Activated CD8-positive, alpha-beta T cell treated with anti-CD3 and anti-CD28 coated beads for 36 hours (primary cell): ENCODE measurements around the gene PAH. TPM values are rescaled to one million over a fixed set of nuclear protein-coding genes. Genes with fewer than 3 reads are reported as not detected.

Source experiments
- ATAC-seq: fragments of 200-7000 bp; cut with Tn5 transposase; one replicate; pipeline ENCODE4 v1.10.0; 2021; ENCODE audit warnings: mild to moderate bottlenecking, moderate library complexity
- CTCF ChIA-PET: fragments of 350-600 bp; sonication (Branson Sonifier 250); formaldehyde crosslinking; loops from one replicate; lab custom pipeline; 2021; ENCODE audit warnings: antibody characterized with exemption; lab: Charles Lee
- POLR2A ChIA-PET: fragments of 350-600 bp; sonication (Branson Sonifier 250); formaldehyde crosslinking; loops from one replicate; lab custom pipeline; 2021; ENCODE audit warnings: antibody characterized with exemption; lab: Charles Lee
- DNase-seq: peaks from one replicate; pipeline ENCODE4 v3.0.0-alpha.2; 2020
- H3K27ac Mint-ChIP-seq: one replicate; pipeline ENCODE4 v1.8.0; 2021; ENCODE audit warnings: mild to moderate bottlenecking, mixed read lengths
- H3K27me3 Mint-ChIP-seq: one replicate; pipeline ENCODE4 v1.8.0; 2021; ENCODE audit warnings: mixed read lengths
- H3K36me3 Mint-ChIP-seq: one replicate; pipeline ENCODE4 v1.8.0; 2021; ENCODE audit warnings: low read depth, mixed read lengths
- H3K4me1 Mint-ChIP-seq: one replicate; pipeline ENCODE4 v1.8.0; 2021; ENCODE audit warnings: low read depth, mixed read lengths
- H3K4me3 Mint-ChIP-seq: one replicate; pipeline ENCODE4 v1.8.0; 2021; ENCODE audit warnings: mild to moderate bottlenecking, moderate library complexity, mixed read lengths
- H3K9me3 Mint-ChIP-seq: one replicate; pipeline ENCODE4 v1.8.0; 2021; ENCODE audit warnings: mixed read lengths
- intact Hi-C: fragments of 100-400 bp; cut with micrococcal nuclease; formaldehyde crosslinking; loops from one replicate; pipeline ENCODE4 v1.10.0; 2022
- total RNA-seq, 2 experiments: library from RNA; stranded (reverse); gene quantifications; one replicate each; pipeline ENCODE4 v1.2.3, GENCODE V29; 2021
- TF ChIP-seq, protein P1 (sequence below): fragments of 200-600 bp; IDR thresholded peaks from one replicate; pipeline ENCODE4 v1.8.0; 2022; ENCODE audit warnings: antibody characterized with exemption, mild to moderate bottlenecking

Gene PAH
- total RNA-seq, 2 experiments from 2014 or later, result not detected

- ChIA-PET POLR2A (no interaction called here), CTCF (interaction anchor here (2.1 kb wide), 1 partner anchor 14 kb away, joined by 5 read pairs; no protein-coding TSS in a partner anchor)
- no peak overlapping the region for H3K4me3 Mint-ChIP-seq
- H3K9me3 Mint-ChIP-seq, result no peaks in the 10 kb centered on the region
- intact Hi-C loops, result no loop called here
- TF ChIP-seq, protein P1, sequence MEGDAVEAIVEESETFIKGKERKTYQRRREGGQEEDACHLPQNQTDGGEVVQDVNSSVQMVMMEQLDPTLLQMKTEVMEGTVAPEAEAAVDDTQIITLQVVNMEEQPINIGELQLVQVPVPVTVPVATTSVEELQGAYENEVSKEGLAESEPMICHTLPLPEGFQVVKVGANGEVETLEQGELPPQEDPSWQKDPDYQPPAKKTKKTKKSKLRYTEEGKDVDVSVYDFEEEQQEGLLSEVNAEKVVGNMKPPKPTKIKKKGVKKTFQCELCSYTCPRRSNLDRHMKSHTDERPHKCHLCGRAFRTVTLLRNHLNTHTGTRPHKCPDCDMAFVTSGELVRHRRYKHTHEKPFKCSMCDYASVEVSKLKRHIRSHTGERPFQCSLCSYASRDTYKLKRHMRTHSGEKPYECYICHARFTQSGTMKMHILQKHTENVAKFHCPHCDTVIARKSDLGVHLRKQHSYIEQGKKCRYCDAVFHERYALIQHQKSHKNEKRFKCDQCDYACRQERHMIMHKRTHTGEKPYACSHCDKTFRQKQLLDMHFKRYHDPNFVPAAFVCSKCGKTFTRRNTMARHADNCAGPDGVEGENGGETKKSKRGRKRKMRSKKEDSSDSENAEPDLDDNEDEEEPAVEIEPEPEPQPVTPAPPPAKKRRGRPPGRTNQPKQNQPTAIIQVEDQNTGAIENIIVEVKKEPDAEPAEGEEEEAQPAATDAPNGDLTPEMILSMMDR, result no peak
- peaks cover 3% of the 10 kb centered on the region for H3K27me3 Mint-ChIP-seq
- DNase-seq, result no peak
- ATAC-seq, result no peak
- H3K36me3 Mint-ChIP-seq, result no peaks in the 10 kb centered on the region
- H3K27ac Mint-ChIP-seq, result no peak overlapping the region
- H3K4me1 Mint-ChIP-seq, result no peaks in the 10 kb centered on the region
Observed at GRCh38 chr12:102869571-102869970, 47.5 kb downstream of the PAH start.

DNA sequence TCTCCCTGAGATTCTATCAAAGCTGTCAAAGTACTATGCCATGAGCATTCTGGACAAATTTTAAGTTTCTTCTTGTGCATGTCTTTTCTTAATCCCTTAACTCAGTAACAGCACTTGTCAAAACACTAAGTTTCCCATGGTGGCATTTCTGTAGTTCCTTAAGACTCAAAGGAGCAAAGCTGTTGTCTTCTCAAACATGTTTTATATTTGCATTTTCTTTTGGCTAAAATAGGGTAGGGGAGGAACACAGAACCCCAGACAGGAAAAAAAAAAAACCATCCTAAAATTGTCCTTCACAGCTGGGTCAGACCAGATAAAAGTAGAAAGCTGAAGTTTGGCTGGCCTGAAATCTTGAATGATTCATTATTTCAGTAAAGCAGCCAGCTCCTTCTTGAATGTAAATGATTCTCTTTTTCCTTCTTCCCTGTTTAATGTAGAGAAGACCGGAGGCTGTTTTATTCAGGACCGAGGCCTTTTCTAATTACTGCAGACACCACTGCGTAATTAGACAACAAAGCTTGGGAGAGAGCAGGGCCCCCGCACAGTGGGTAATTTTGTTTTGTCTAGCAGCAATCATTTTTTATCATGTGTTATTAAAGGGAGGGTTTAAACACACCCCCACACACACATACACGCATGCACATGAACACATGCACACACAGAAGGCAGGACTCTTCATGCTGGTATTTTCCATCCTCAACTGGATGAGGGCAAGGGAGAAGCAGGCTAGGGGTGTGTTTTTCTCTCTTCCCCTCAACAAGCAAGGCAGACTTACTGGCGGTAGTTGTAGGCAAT, 51.0 kb downstream of the PAH start:
- Mint-ChIP-seq H3K9me3 (peaks cover 2% of the 10 kb centered on the region), H3K27ac (no peak overlapping the region), H3K4me3 (no peak overlapping the region), H3K36me3 (no peaks in the 10 kb centered on the region), H3K27me3 (no peaks in the 10 kb centered on the region), H3K4me1 (no peaks in the 10 kb centered on the region)
- intact Hi-C loops, result no loop called here
- TF ChIP-seq, protein P1, result no peak
- DNase-seq, result no peak
- POLR2A ChIA-PET, result no interaction called here
- CTCF ChIA-PET, result interaction anchor here (1.4 to 1.5 kb wide), 2 partner anchors 13 to 17 kb away, joined by 3 to 5 read pairs; no protein-coding TSS in a partner anchor
- ATAC-seq, result no peak

- TF ChIP-seq, protein P1, result no peak
- CTCF ChIA-PET, result no interaction called here
Observed at GRCh38 chr12:102862486-102862885, 54.6 kb downstream of the PAH start.

GRCh38 chr12:102851246-102851645, 65.8 kb downstream of the PAH start:
- ChIA-PET POLR2A (no interaction called here), CTCF (no interaction called here)
- Mint-ChIP-seq H3K27me3 (peaks cover 10% of the 10 kb centered on the region), H3K4me1 (no peaks in the 10 kb centered on the region), H3K27ac (no peak overlapping the region), H3K4me3 (no peak overlapping the region), H3K36me3 (no peaks in the 10 kb centered on the region), H3K9me3 (no peaks in the 10 kb centered on the region)
- ATAC-seq (no peak), DNase-seq (no peak)
- intact Hi-C loops, result no loop called here
- TF ChIP-seq, protein P1, result no peak

More at GRCh38 chr12:102862486-102862885, 54.6 kb downstream of the PAH start:
- H3K27ac Mint-ChIP-seq, result no peak overlapping the region
- H3K9me3 Mint-ChIP-seq, result peaks cover 2% of the 10 kb centered on the region
- intact Hi-C loops, result no loop called here
- ATAC-seq (no peak), DNase-seq (no peak)
- POLR2A ChIA-PET, result no interaction called here
- no peaks in the 10 kb centered on the region for H3K4me1 Mint-ChIP-seq
- H3K4me3 Mint-ChIP-seq, result no peak overlapping the region
- H3K36me3 Mint-ChIP-seq, result no peaks in the 10 kb centered on the region
- H3K27me3 Mint-ChIP-seq, result peaks cover 2% of the 10 kb centered on the region

DNA sequence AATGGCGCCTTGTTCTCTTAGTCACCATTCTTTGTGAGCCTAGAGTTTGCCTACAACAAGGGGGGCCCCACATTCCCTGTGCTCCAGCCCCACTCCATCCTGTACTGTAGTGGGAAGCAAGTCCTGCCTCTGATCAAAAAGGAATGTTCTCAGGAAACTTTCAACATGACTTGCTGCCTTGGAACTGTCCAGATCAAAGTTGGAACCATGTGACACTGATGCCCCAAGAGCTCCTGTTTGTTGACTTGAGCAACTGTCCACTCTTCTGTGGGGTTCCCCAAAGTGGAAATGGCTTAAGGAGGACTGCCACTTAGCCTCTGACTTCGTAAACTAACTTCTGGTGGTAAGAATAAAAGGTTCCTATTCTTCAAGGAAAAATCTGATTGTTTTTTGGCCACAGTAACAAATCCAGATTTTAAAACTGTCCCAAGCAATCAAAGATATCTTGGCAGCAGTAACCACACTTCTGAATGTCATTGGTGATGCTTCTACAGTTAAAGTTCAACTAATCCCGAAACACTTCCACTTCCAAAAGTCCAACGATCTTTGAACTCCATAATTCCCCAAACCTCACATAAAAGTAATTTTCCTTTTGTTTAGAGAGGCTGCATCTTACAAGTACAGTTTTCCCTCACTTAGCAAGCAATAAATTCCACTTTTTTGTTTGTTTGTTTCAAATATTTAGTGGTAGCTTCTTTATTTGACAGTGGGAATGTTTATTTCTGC, 67.2 kb downstream of the PAH start:
- ChIA-PET POLR2A (interaction anchor here (0.5 kb wide), 1 partner anchor 166 kb away, joined by 3 read pairs; no protein-coding TSS in a partner anchor), CTCF (no interaction called here)
- no peaks in the 10 kb centered on the region for H3K36me3 Mint-ChIP-seq
- no peak overlapping the region for H3K4me3 Mint-ChIP-seq
- intact Hi-C loops, result no loop called here
- no peaks in the 10 kb centered on the region for H3K4me1 Mint-ChIP-seq
- TF ChIP-seq, protein P1, result no peak
- no peak for DNase-seq
- H3K27ac Mint-ChIP-seq, result no peak overlapping the region
- H3K9me3 Mint-ChIP-seq, result no peaks in the 10 kb centered on the region
- no peak for ATAC-seq
- H3K27me3 Mint-ChIP-seq, result peaks cover 12% of the 10 kb centered on the region
